HG03460 (cell line): ENCODE data around the gene MMP3.
"Not testable (repeated sequence)": the region's sequence is repeated elsewhere in the genome, so short reads cannot be mapped to it uniquely, and the experiment has no call there.

ENCODE experiments used
- ATAC-seq: cut with Tn5 transposase; IDR thresholded peaks from one replicate; pipeline ENCODE4 v1.9.1; 2021; ENCODE audit not compliant: unreplicated experiment

MMP3 gene

GRCh38 chr11:102843489-102843888, at the start of gene MMP3:
Gene MMP3 (minus strand): TSS chr11:102843609. CDS start chr11:102843546, 63 bp downstream.
- no peak for ATAC-seq

- ATAC-seq = no peak
Observed at GRCh38 chr11:102891736-102892135, 48.3 kb upstream of the MMP3 start.

- no peak for ATAC-seq
Observed at GRCh38 chr11:102886999-102887398, 43.6 kb upstream of the MMP3 start.

- ATAC-seq = no peak
Observed at GRCh38 chr11:102883141-102883540, 39.7 kb upstream of the MMP3 start.

- peak; percentile 70 for ATAC-seq
Observed at GRCh38 chr11:102882389-102883024, 39.1 kb upstream of the MMP3 start.

GRCh38 chr11:102879801-102880200, 36.4 kb upstream of the MMP3 start:
- no peak for ATAC-seq

GRCh38 chr11:102878595-102878994, 35.2 kb upstream of the MMP3 start:
- no peak for ATAC-seq

- no peak for ATAC-seq
Observed at GRCh38 chr11:102874852-102875251, 31.4 kb upstream of the MMP3 start, which contains the start of gene MMP12. Gene MMP12 (minus strand): TSS chr11:102874982. CDS start chr11:102874937, 45 bp downstream.

GRCh38 chr11:102869354-102869964, 26.1 kb upstream of the MMP3 start:
- ATAC-seq = not testable (repeated sequence)

GRCh38 chr11:102868339-102868738, 24.9 kb upstream of the MMP3 start:
- ATAC-seq = no peak

GRCh38 chr11:102864724-102865123, 21.3 kb upstream of the MMP3 start:
- ATAC-seq = no peak

GRCh38 chr11:102853956-102854355, 10.5 kb upstream of the MMP3 start:
- ATAC-seq = no peak

- ATAC-seq = no peak
Observed at GRCh38 chr11:102853055-102853454, 9.6 kb upstream of the MMP3 start.

- ATAC-seq = no peak
Observed at GRCh38 chr11:102850973-102851745, 7.8 kb upstream of the MMP3 start.

- ATAC-seq = no peak
Observed at GRCh38 chr11:102849311-102849710, 5.9 kb upstream of the MMP3 start.

GRCh38 chr11:102846292-102846691, 2.9 kb upstream of the MMP3 start:
- no peak for ATAC-seq

- ATAC-seq = no peak
Observed at GRCh38 chr11:102842930-102843329, 479 bp downstream of the MMP3 start.

- no peak for ATAC-seq
Observed at GRCh38 chr11:102840018-102840417, 3.4 kb downstream of the MMP3 start.

- ATAC-seq = no peak
Observed at GRCh38 chr11:102837646-102838045, 5.8 kb downstream of the MMP3 start.

GRCh38 chr11:102837156-102837555, 6.3 kb downstream of the MMP3 start:
- ATAC-seq = no peak

- ATAC-seq = no peak
Observed at GRCh38 chr11:102836290-102836875, 7.0 kb downstream of the MMP3 start.

GRCh38 chr11:102833731-102834130, 9.7 kb downstream of the MMP3 start:
- ATAC-seq = no peak
